Calu3 (cell line): Measurements from ENCODE around the gene SYK. TPM values are rescaled to one million over a fixed set of nuclear protein-coding genes. Genes with fewer than 3 reads are reported as not detected.
"Not testable (repeated sequence)": the region's sequence is repeated elsewhere in the genome, so short reads cannot be mapped to it uniquely, and the experiment has no call there.

Experiments used
- BruUV-seq: library from RNA; stranded (reverse); fragments of 400-500 nt; replicated peaks from 2 replicates; lab custom pipeline; 2021; lab: Mats Ljungman, UMichigan
- CTCF ChIA-PET: fragments of 300-600 bp; sonication (Branson Sonifier 250); formaldehyde crosslinking; loops from one replicate; lab custom pipeline; 2022; ENCODE audit warnings: antibody characterized with exemption; lab: Charles Lee
- DNase-seq: peaks from one replicate; pipeline ENCODE4 v3.0.0; 2022
- H3K27ac Mint-ChIP-seq: one replicate; pipeline ENCODE4 v1.8.0; 2022; ENCODE audit warnings: mixed read lengths; ENCODE audit not compliant: unreplicated experiment
- H3K27me3 Mint-ChIP-seq: one replicate; pipeline ENCODE4 v1.8.0; 2022; ENCODE audit warnings: mixed read lengths; ENCODE audit not compliant: unreplicated experiment
- H3K36me3 Mint-ChIP-seq: one replicate; pipeline ENCODE4 v1.8.0; 2022; ENCODE audit warnings: mild to moderate bottlenecking, moderate library complexity, mixed read lengths; ENCODE audit not compliant: insufficient read depth, unreplicated experiment
- H3K4me1 Mint-ChIP-seq: one replicate; pipeline ENCODE4 v1.8.0; 2022; ENCODE audit warnings: mild to moderate bottlenecking, low read depth, mixed read lengths; ENCODE audit not compliant: unreplicated experiment
- H3K4me3 Mint-ChIP-seq: one replicate; pipeline ENCODE4 v1.8.0; 2022; ENCODE audit warnings: mild to moderate bottlenecking, low read depth, moderate library complexity, mixed read lengths; ENCODE audit not compliant: unreplicated experiment
- H3K9me3 Mint-ChIP-seq: one replicate; pipeline ENCODE4 v1.8.0; 2022; ENCODE audit warnings: low read depth, mixed read lengths; ENCODE audit not compliant: unreplicated experiment
- CTCF ChIP-seq: fragments of 200-600 bp; IDR thresholded peaks from one replicate; pipeline ENCODE4 v1.8.0; 2022; ENCODE audit warnings: antibody characterized with exemption; ENCODE audit not compliant: unreplicated experiment
- intact Hi-C: fragments of 100-400 bp; cut with micrococcal nuclease; formaldehyde crosslinking; loops from one replicate; pipeline ENCODE4 v1.10.0; 2022; ENCODE audit not compliant: unreplicated experiment
- total RNA-seq: library from RNA; stranded (reverse); gene quantifications from 2 replicates; pipeline ENCODE4 v1.2.3, GENCODE V29; 2022

The SYK gene
- total RNA-seq, 1 experiment from 2014 or later, result 14.8 TPM

GRCh38 chr9:90881648-90882047 is 80.0 kb downstream of the SYK start:
- DNase-seq, result no peak
- H3K4me3 Mint-ChIP-seq, result no peak overlapping the region
- no peaks in the 10 kb centered on the region for H3K36me3 Mint-ChIP-seq
- TF ChIP-seq CTCF, result no peak
- H3K9me3 Mint-ChIP-seq, result no peaks in the 10 kb centered on the region
- H3K4me1 Mint-ChIP-seq, result no peaks in the 10 kb centered on the region
- H3K27ac Mint-ChIP-seq, result no peak overlapping the region
- H3K27me3 Mint-ChIP-seq, result no peaks in the 10 kb centered on the region
- BruUV-seq, result no TSS peak
- CTCF ChIA-PET, result no interaction called here
- intact Hi-C loops, result no loop called here

- no peak for TF ChIP-seq CTCF
- no peaks in the 10 kb centered on the region for H3K9me3 Mint-ChIP-seq
- H3K27me3 Mint-ChIP-seq, result no peaks in the 10 kb centered on the region
- intact Hi-C loops, result no loop called here
- no peak overlapping the region for H3K27ac Mint-ChIP-seq
- CTCF ChIA-PET, result no interaction called here
- H3K4me1 Mint-ChIP-seq, result no peaks in the 10 kb centered on the region
- no TSS peak for BruUV-seq
- H3K36me3 Mint-ChIP-seq, result no peaks in the 10 kb centered on the region
- DNase-seq, result no peak
- H3K4me3 Mint-ChIP-seq, result no peak overlapping the region
Observed at GRCh38 chr9:90882991-90883600, 81.5 kb downstream of the SYK start.

GRCh38 chr9:90883661-90884060 is 82.0 kb downstream of the SYK start:
- Mint-ChIP-seq H3K36me3 (no peaks in the 10 kb centered on the region), H3K27me3 (no peaks in the 10 kb centered on the region), H3K4me3 (no peak overlapping the region), H3K4me1 (no peaks in the 10 kb centered on the region), H3K9me3 (no peaks in the 10 kb centered on the region), H3K27ac (no peak overlapping the region)
- CTCF ChIA-PET, result no interaction called here
- intact Hi-C loops, result no loop called here
- TF ChIP-seq CTCF, result no peak
- no TSS peak for BruUV-seq
- DNase-seq, result no peak

- H3K36me3 Mint-ChIP-seq, result no peaks in the 10 kb centered on the region
- CTCF ChIA-PET, result no interaction called here
- H3K27ac Mint-ChIP-seq, result no peak overlapping the region
- H3K4me3 Mint-ChIP-seq, result no peak overlapping the region
- intact Hi-C loops, result no loop called here
- no peaks in the 10 kb centered on the region for H3K4me1 Mint-ChIP-seq
- DNase-seq, result no peak
- TF ChIP-seq CTCF, result no peak
- no TSS peak for BruUV-seq
- no peaks in the 10 kb centered on the region for H3K9me3 Mint-ChIP-seq
- no peaks in the 10 kb centered on the region for H3K27me3 Mint-ChIP-seq
Observed at GRCh38 chr9:90884178-90884577, 82.6 kb downstream of the SYK start.

GRCh38 chr9:90886868-90887267 is 85.2 kb downstream of the SYK start:
- BruUV-seq, DNase-seq, CTCF ChIA-PET, intact Hi-C loops, H3K4me3 Mint-ChIP-seq, H3K9me3 Mint-ChIP-seq, H3K36me3 Mint-ChIP-seq, H3K27me3 Mint-ChIP-seq, H3K4me1 Mint-ChIP-seq, H3K27ac Mint-ChIP-seq: not testable (repeated sequence)
